Body of pancreas (tissue), 4 donors: ENCODE measurements around the gene SBSN.

ENCODE experiments used
- POLR2A ChIP-seq, 3 donors: fragments of 450-650 bp; IDR thresholded peaks; one replicate each; pipeline ENCODE4 v1.6.1; 2016; ENCODE audit warnings: antibody characterized with exemption in 3 of 3, mild to moderate bottlenecking in 2 of 3
- TF ChIP-seq, protein P1 (sequence below), 7 experiments: fragments of 450-650 bp in 4 of 7; fragments of 200-600 bp in 3 of 7; sonication (generic) in 3 of 7; IDR thresholded peaks; one replicate each; pipeline ENCODE4 v1.5.1; 2016 to 2019; ENCODE audit warnings: antibody characterized with exemption in 7 of 7

- TF ChIP-seq, protein P1, sequence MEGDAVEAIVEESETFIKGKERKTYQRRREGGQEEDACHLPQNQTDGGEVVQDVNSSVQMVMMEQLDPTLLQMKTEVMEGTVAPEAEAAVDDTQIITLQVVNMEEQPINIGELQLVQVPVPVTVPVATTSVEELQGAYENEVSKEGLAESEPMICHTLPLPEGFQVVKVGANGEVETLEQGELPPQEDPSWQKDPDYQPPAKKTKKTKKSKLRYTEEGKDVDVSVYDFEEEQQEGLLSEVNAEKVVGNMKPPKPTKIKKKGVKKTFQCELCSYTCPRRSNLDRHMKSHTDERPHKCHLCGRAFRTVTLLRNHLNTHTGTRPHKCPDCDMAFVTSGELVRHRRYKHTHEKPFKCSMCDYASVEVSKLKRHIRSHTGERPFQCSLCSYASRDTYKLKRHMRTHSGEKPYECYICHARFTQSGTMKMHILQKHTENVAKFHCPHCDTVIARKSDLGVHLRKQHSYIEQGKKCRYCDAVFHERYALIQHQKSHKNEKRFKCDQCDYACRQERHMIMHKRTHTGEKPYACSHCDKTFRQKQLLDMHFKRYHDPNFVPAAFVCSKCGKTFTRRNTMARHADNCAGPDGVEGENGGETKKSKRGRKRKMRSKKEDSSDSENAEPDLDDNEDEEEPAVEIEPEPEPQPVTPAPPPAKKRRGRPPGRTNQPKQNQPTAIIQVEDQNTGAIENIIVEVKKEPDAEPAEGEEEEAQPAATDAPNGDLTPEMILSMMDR (IDR thresholded peaks at IDR 0.05), result no peak
- TF ChIP-seq POLR2A (IDR thresholded peaks at IDR 0.05), result no peak
These were observed 14.1 kb upstream of the SBSN start for GRCh38 chr19:35542209-35542608.
